CD4-positive, CD25-positive, alpha-beta regulatory T cell (primary cell): Measurements from ENCODE around the gene PLCXD3. TPM values are rescaled to one million over a fixed set of nuclear protein-coding genes. Genes with fewer than 3 reads are reported as not detected.

Source experiments
- ATAC-seq, 2 donors: fragments of 150-1000 bp; cut with Tn5 transposase; one replicate each; pipeline ENCODE4 v1.10.0; 2021; ENCODE audit warnings: low read depth in 2 of 2, moderate number of reproducible peaks in 2 of 2, moderate library complexity in 1 of 2
- DNase-seq, 3 donors: peaks; one replicate each; pipeline versions ENCODE4 v3.0.0 to v3.0.0-alpha.2; 2012 to 2022; ENCODE audit warnings: mixed read lengths in 1 of 3
- H3K27ac ChIP-seq: one replicate; pipeline ENCODE4 v1.7.0; 2013; ENCODE audit warnings: mild to moderate bottlenecking, low read length; ENCODE audit not compliant: insufficient read depth, poor library complexity, severe bottlenecking
- H3K27me3 ChIP-seq: one replicate; pipeline ENCODE4 v1.7.0; 2013; ENCODE audit warnings: low read length; ENCODE audit not compliant: control insufficient read depth, insufficient read depth
- H3K36me3 ChIP-seq: one replicate; pipeline ENCODE4 v1.7.0; 2013; ENCODE audit warnings: mild to moderate bottlenecking, low read length, moderate library complexity; ENCODE audit not compliant: control insufficient read depth, insufficient read depth
- H3K4me1 ChIP-seq: 2 replicates; pipeline ENCODE4 v1.7.0; 2013; ENCODE audit warnings: mild to moderate bottlenecking, low read length; ENCODE audit not compliant: insufficient read depth, control insufficient read depth, poor library complexity, severe bottlenecking
- H3K4me3 ChIP-seq: one replicate; pipeline ENCODE4 v1.7.0; 2013; ENCODE audit warnings: low read depth, mild to moderate bottlenecking, low read length, moderate library complexity
- H3K9me3 ChIP-seq, 2 experiments: 1 replicate in 1 of 2; 2 replicates in 1 of 2; pipeline ENCODE4 v1.7.0; 2013; ENCODE audit warnings: low read length in 2 of 2, mild to moderate bottlenecking in 1 of 2, moderate library complexity in 1 of 2; ENCODE audit not compliant: control insufficient read depth in 2 of 2
- H3K27ac Mint-ChIP-seq, 3 donors: one replicate each; pipeline ENCODE4 v1.8.0; 2020 to 2022; ENCODE audit warnings: mild to moderate bottlenecking in 3 of 3, mixed read lengths in 3 of 3, moderate library complexity in 2 of 3
- H3K27me3 Mint-ChIP-seq: one replicate; pipeline ENCODE4 v1.8.0; 2022; ENCODE audit warnings: mild to moderate bottlenecking, mixed read lengths
- H3K36me3 Mint-ChIP-seq: one replicate; pipeline ENCODE4 v1.8.0; 2020; ENCODE audit warnings: mixed read lengths
- H3K4me1 Mint-ChIP-seq, 4 donors: one replicate each; pipeline ENCODE4 v1.8.0; 2020 to 2022; ENCODE audit warnings: mixed read lengths in 4 of 4, mild to moderate bottlenecking in 1 of 4
- H3K4me3 Mint-ChIP-seq, 4 donors: one replicate each; pipeline ENCODE4 v1.8.0; 2020 to 2022; ENCODE audit warnings: mild to moderate bottlenecking in 4 of 4, mixed read lengths in 4 of 4, moderate library complexity in 3 of 4
- H3K9me3 Mint-ChIP-seq, 7 donors: one replicate each; pipeline ENCODE4 v1.8.0; 2020 to 2022; ENCODE audit warnings: mixed read lengths in 7 of 7, mild to moderate bottlenecking in 3 of 7, moderate library complexity in 2 of 7
- polyA plus RNA-seq, 4 donors: library from polyadenylated mRNA; unstranded; fragments of 300-500 nt; fragmentation: Illumina TruSeq; gene quantifications; one replicate each; pipeline ENCODE4 v1.2.3, GENCODE V29; 2021
- total RNA-seq: library from RNA; stranded (reverse); gene quantifications from one replicate; pipeline ENCODE4 v1.2.3, GENCODE V29; 2022

The PLCXD3 gene
- total and polyA plus RNA-seq, 5 donors from 2014 or later, result not detected

DNA sequence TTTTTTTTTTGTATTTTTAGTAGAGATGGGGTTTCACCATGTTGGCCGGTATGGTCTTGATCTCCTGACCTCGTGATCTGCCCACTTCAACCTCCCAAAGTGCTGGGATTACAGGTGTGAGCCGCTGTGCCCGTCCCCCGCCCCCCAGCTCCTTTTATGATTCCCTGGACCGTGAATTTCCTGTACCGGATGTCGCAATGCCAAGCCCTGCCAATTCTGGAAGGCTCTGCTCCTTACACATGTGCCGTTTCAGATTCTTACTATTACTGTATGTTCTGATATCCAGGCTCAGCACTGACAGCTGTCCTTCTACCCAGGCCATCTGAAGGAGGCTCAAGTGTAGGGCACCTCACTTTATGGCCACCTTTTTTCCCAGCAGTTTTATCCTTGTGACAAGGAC is 100.1 kb downstream of the PLCXD3 start:
- H3K4me3 Mint-ChIP-seq, result no peak overlapping the region
- Histone ChIP-seq H3K27me3 (no peaks in the 10 kb centered on the region), H3K36me3 (no peaks in the 10 kb centered on the region), H3K4me3 (no peak overlapping the region), H3K27ac (no peak overlapping the region), H3K4me1 (no peaks in the 10 kb centered on the region), H3K9me3 (no peaks in the 10 kb centered on the region)
- peaks cover 0 to 5% (median 0%) of the 10 kb centered on the region in 7 donors for H3K9me3 Mint-ChIP-seq
- no peak overlapping the region for H3K27ac Mint-ChIP-seq
- ATAC-seq, result no peak
- H3K4me1 Mint-ChIP-seq, result no peaks in the 10 kb centered on the region
- no peaks in the 10 kb centered on the region for H3K36me3 Mint-ChIP-seq
- no peak for DNase-seq
- H3K27me3 Mint-ChIP-seq, result no peaks in the 10 kb centered on the region

DNA sequence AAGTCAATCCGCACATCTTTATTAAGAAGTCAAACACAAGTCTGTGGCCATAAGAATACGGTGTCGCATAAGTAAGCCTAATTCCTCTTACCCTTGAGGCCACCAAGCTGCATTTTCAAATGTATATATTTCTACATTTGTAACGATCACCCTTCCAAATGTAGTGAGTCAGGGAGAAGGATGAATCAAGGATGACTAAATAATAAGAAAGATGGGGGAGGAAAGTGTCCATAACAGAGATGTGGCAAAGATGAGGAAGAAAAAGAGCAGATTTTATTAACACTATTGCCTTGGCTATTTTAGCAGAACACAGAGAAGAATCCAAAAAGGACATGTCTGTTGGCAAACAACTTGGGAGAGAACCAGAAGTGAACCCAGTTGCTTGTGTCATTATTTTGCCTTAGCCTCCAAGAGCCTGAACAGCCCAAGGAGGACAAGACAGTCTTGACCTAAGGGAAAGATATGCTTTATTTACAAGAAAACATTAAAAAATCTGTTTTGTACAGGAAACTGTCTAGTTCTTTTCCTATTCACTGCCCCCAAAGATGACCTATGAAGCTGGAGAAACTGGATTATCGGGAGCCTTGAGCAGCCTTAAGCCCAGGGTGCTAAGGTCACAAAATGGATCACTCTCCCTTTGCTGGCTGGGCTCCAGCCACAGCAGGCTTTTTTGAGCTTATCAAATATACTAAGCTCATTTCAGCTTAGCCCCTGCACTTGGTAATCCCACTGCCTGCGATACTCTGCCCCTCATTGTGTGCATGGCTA is 101.5 kb downstream of the PLCXD3 start:
- H3K27ac Mint-ChIP-seq, result no peak overlapping the region
- ATAC-seq, result no peak
- Histone ChIP-seq H3K9me3 (no peaks in the 10 kb centered on the region), H3K4me1 (no peaks in the 10 kb centered on the region), H3K36me3 (no peaks in the 10 kb centered on the region), H3K27ac (no peak overlapping the region), H3K27me3 (no peaks in the 10 kb centered on the region), H3K4me3 (no peak overlapping the region)
- H3K36me3 Mint-ChIP-seq, result no peaks in the 10 kb centered on the region
- H3K4me1 Mint-ChIP-seq, result no peaks in the 10 kb centered on the region
- H3K4me3 Mint-ChIP-seq, result no peak overlapping the region
- no peak for DNase-seq
- H3K9me3 Mint-ChIP-seq, result peaks cover 0 to 6% (median 0%) of the 10 kb centered on the region in 7 donors
- H3K27me3 Mint-ChIP-seq, result no peaks in the 10 kb centered on the region

DNA sequence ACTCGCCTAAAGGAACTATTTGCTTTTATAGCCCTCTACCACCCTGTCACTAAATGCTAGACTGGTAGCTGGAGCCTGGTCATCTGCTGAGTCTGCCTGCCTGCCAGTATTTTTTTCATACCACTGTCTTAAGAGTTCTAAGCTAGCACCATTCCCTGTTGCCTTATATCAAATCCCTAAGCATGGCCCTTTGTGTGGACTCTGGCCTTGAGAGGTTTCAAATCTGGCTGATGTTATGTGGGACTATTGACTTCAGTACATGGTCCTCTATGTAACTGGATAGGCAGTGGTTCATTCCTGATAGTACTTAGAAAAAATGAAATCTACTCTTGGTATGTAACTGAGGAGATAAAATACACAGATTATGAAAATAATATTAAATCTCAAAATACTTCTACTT is 103.5 kb downstream of the PLCXD3 start:
- Mint-ChIP-seq H3K4me1 (no peaks in the 10 kb centered on the region), H3K9me3 (peaks cover 0 to 9% (median 0%) of the 10 kb centered on the region in 7 donors), H3K27ac (no peak overlapping the region), H3K27me3 (no peaks in the 10 kb centered on the region), H3K36me3 (no peaks in the 10 kb centered on the region), H3K4me3 (no peak overlapping the region)
- H3K36me3 ChIP-seq, result no peaks in the 10 kb centered on the region
- H3K27me3 ChIP-seq, result no peaks in the 10 kb centered on the region
- H3K27ac ChIP-seq, result no peak overlapping the region
- no peak for DNase-seq
- ATAC-seq, result no peak
- no peaks in the 10 kb centered on the region for H3K4me1 ChIP-seq
- H3K4me3 ChIP-seq, result no peak overlapping the region
- no peaks in the 10 kb centered on the region for H3K9me3 ChIP-seq

GRCh38 chr5:41406424-41406823 is 104.0 kb downstream of the PLCXD3 start:
- ATAC-seq (no peak), DNase-seq (no peak)
- no peak overlapping the region for H3K4me3 Mint-ChIP-seq
- peaks cover 0 to 9% (median 0%) of the 10 kb centered on the region in 7 donors for H3K9me3 Mint-ChIP-seq
- H3K27me3 ChIP-seq, result no peaks in the 10 kb centered on the region
- H3K36me3 Mint-ChIP-seq, result no peaks in the 10 kb centered on the region
- H3K4me3 ChIP-seq, result no peak overlapping the region
- no peak overlapping the region for H3K27ac Mint-ChIP-seq
- no peaks in the 10 kb centered on the region for H3K36me3 ChIP-seq
- H3K27ac ChIP-seq, result no peak overlapping the region
- no peaks in the 10 kb centered on the region for H3K4me1 Mint-ChIP-seq
- no peaks in the 10 kb centered on the region for H3K27me3 Mint-ChIP-seq
- no peaks in the 10 kb centered on the region for H3K4me1 ChIP-seq
- no peaks in the 10 kb centered on the region for H3K9me3 ChIP-seq

DNA sequence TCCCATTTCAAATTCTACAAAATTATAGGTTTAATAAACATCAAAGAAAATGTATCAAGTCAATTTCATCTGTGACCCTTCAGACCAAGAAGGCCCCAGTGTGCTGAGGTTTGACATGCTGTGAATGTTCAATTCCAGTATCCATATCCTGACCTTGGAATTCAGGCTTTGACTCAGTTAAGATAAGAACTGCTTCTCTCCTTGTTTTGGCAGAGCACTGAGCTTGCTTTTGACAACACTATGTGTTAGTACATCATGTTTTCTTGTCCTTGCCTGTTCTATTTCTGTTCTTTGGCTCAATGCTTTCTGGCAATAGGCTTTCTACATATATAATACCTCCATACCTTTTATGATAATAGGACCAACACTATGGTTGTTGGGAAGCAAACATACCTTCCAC is 105.6 kb downstream of the PLCXD3 start:
- Mint-ChIP-seq H3K4me3 (no peak overlapping the region), H3K9me3 (peaks cover 0 to 9% (median 1%) of the 10 kb centered on the region in 7 donors), H3K4me1 (no peaks in the 10 kb centered on the region), H3K27me3 (no peaks in the 10 kb centered on the region), H3K27ac (no peak overlapping the region), H3K36me3 (no peaks in the 10 kb centered on the region)
- ATAC-seq (no peak), DNase-seq (no peak)
- H3K4me1 ChIP-seq, result no peaks in the 10 kb centered on the region
- no peak overlapping the region for H3K4me3 ChIP-seq
- H3K36me3 ChIP-seq, result no peaks in the 10 kb centered on the region
- H3K27me3 ChIP-seq, result no peaks in the 10 kb centered on the region
- H3K9me3 ChIP-seq, result no peaks in the 10 kb centered on the region
- H3K27ac ChIP-seq, result no peak overlapping the region

- ATAC-seq (no peak), DNase-seq (no peak)
- Mint-ChIP-seq H3K36me3 (no peaks in the 10 kb centered on the region), H3K27me3 (no peaks in the 10 kb centered on the region), H3K4me3 (no peak overlapping the region), H3K9me3 (peaks cover 0 to 11% (median 3%) of the 10 kb centered on the region in 7 donors), H3K4me1 (no peaks in the 10 kb centered on the region), H3K27ac (no peak overlapping the region)
- Histone ChIP-seq H3K4me1 (no peaks in the 10 kb centered on the region), H3K36me3 (no peaks in the 10 kb centered on the region), H3K27ac (no peak overlapping the region), H3K9me3 (no peaks in the 10 kb centered on the region), H3K27me3 (no peaks in the 10 kb centered on the region), H3K4me3 (no peak overlapping the region)
Measured at GRCh38 chr5:41403846-41404245, 106.6 kb downstream of the PLCXD3 start.

- Histone ChIP-seq H3K27ac (no peak overlapping the region), H3K27me3 (no peaks in the 10 kb centered on the region), H3K4me3 (no peak overlapping the region), H3K9me3 (no peaks in the 10 kb centered on the region), H3K4me1 (no peaks in the 10 kb centered on the region), H3K36me3 (no peaks in the 10 kb centered on the region)
- no peaks in the 10 kb centered on the region for H3K4me1 Mint-ChIP-seq
- no peaks in the 10 kb centered on the region for H3K27me3 Mint-ChIP-seq
- no peak for DNase-seq
- no peaks in the 10 kb centered on the region for H3K36me3 Mint-ChIP-seq
- H3K4me3 Mint-ChIP-seq, result no peak overlapping the region
- no peak overlapping the region for H3K27ac Mint-ChIP-seq
- ATAC-seq, result no peak
- H3K9me3 Mint-ChIP-seq, result peaks cover 0 to 18% (median 5%) of the 10 kb centered on the region in 7 donors
Measured at GRCh38 chr5:41402845-41403244, 107.6 kb downstream of the PLCXD3 start.

- H3K36me3 ChIP-seq, result no peaks in the 10 kb centered on the region
- DNase-seq (no peak), ATAC-seq (no peak)
- H3K27ac ChIP-seq, result no peak overlapping the region
- H3K27ac Mint-ChIP-seq, result no peak overlapping the region
- H3K36me3 Mint-ChIP-seq, result no peaks in the 10 kb centered on the region
- no peaks in the 10 kb centered on the region for H3K4me1 Mint-ChIP-seq
- no peak overlapping the region for H3K4me3 ChIP-seq
- no peaks in the 10 kb centered on the region for H3K4me1 ChIP-seq
- H3K9me3 ChIP-seq, result no peaks in the 10 kb centered on the region
- H3K27me3 Mint-ChIP-seq, result no peaks in the 10 kb centered on the region
- H3K9me3 Mint-ChIP-seq, result peaks cover 0 to 27% (median 4%) of the 10 kb centered on the region in 7 donors
- no peaks in the 10 kb centered on the region for H3K27me3 ChIP-seq
- no peak overlapping the region for H3K4me3 Mint-ChIP-seq
Measured at GRCh38 chr5:41399839-41400238, 110.6 kb downstream of the PLCXD3 start.
